Hepatocyte (in vitro differentiated cells): ENCODE measurements around the gene GARIN3.

Experiments used
- EZH2phosphoT487 ChIP-seq: fragments of 200-600 bp; sonication (generic); IDR thresholded peaks from one replicate; pipeline ENCODE4 v1.6.1; 2018; ENCODE audit warnings: antibody characterized with exemption, mild to moderate bottlenecking, low read depth, moderate library complexity; ENCODE audit not compliant: unreplicated experiment, severe bottlenecking
- TF ChIP-seq, protein P1 (sequence below): fragments of 200-600 bp; sonication (generic); IDR thresholded peaks from 2 replicates; pipeline ENCODE4 v1.5.1; 2016; ENCODE audit warnings: antibody characterized with exemption, mild to moderate bottlenecking; ENCODE audit not compliant: poor library complexity

DNA sequence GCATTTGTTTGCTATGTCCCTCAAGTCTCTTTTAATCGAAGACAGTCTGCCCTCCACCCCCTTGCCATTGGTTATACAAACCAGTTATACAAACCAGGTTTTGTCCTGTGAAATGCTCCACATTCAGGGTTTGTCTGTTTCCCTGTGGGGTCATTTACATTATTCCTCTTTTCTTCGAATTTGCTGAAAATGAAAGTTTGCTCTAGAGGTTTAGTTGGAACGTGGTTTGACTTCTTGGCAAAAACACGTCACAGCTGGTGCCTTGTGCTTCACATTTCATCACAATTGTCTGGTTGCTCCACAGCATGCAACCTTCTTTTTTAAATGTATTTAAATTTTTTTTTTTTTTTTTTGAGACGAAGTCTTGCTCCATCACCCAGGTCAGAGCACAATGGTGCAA is 53.1 kb downstream of the GARIN3 start:
- TF ChIP-seq, protein P1, sequence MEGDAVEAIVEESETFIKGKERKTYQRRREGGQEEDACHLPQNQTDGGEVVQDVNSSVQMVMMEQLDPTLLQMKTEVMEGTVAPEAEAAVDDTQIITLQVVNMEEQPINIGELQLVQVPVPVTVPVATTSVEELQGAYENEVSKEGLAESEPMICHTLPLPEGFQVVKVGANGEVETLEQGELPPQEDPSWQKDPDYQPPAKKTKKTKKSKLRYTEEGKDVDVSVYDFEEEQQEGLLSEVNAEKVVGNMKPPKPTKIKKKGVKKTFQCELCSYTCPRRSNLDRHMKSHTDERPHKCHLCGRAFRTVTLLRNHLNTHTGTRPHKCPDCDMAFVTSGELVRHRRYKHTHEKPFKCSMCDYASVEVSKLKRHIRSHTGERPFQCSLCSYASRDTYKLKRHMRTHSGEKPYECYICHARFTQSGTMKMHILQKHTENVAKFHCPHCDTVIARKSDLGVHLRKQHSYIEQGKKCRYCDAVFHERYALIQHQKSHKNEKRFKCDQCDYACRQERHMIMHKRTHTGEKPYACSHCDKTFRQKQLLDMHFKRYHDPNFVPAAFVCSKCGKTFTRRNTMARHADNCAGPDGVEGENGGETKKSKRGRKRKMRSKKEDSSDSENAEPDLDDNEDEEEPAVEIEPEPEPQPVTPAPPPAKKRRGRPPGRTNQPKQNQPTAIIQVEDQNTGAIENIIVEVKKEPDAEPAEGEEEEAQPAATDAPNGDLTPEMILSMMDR: no peak
- TF ChIP-seq EZH2phosphoT487: no peak
